CD4-positive, alpha-beta memory T cell (primary cell): Measurements from ENCODE around the gene PLA2G12A. TPM values are rescaled to one million over a fixed set of nuclear protein-coding genes. Genes with fewer than 3 reads are reported as not detected.

Source experiments
- CTCF ChIA-PET: fragments of 350-600 bp; sonication (Branson Sonifier 250); formaldehyde crosslinking; loops from one replicate; lab custom pipeline; 2021; ENCODE audit warnings: inconsistent platforms; ENCODE audit not compliant: partially characterized antibody; lab: Charles Lee
- POLR2A ChIA-PET: fragments of 350-600 bp; sonication (Branson Sonifier 250); formaldehyde crosslinking; loops from one replicate; lab custom pipeline; 2021; ENCODE audit not compliant: partially characterized antibody; lab: Charles Lee
- DNase-seq, 5 donors: peaks; one replicate each; pipeline versions ENCODE4 v3.0.0 to v3.0.0-alpha.2; 2020 to 2022; ENCODE audit warnings: mixed read lengths in 1 of 5
- H3K27ac ChIP-seq: one replicate; pipeline ENCODE4 v1.7.0; 2013; ENCODE audit warnings: low read depth, low read length
- H3K27me3 ChIP-seq: 2 replicates; pipeline ENCODE4 v1.7.0; 2013; ENCODE audit warnings: mild to moderate bottlenecking, low read length, moderate library complexity; ENCODE audit not compliant: insufficient read depth
- H3K36me3 ChIP-seq: 2 replicates; pipeline ENCODE4 v1.7.0; 2013; ENCODE audit warnings: mild to moderate bottlenecking, low read length, moderate library complexity; ENCODE audit not compliant: insufficient read depth
- H3K4me1 ChIP-seq: 2 replicates; pipeline ENCODE4 v1.7.0; 2013; ENCODE audit warnings: mild to moderate bottlenecking, low read length, moderate library complexity; ENCODE audit not compliant: insufficient read depth
- H3K4me3 ChIP-seq, 2 donors: one replicate each; pipeline ENCODE4 v1.7.0; 2013; ENCODE audit warnings: low read length in 2 of 2, mild to moderate bottlenecking in 1 of 2
- H3K9me3 ChIP-seq, 2 donors: one replicate each; pipeline ENCODE4 v1.7.0; 2013; ENCODE audit warnings: low read length in 2 of 2, control low read depth in 1 of 2; ENCODE audit not compliant: control insufficient read depth in 1 of 2
- H3K27ac Mint-ChIP-seq, 7 donors: one replicate each; pipeline ENCODE4 v1.8.0; 2020 to 2021; ENCODE audit warnings: mixed read lengths in 7 of 7, mild to moderate bottlenecking in 6 of 7, inconsistent platforms in 3 of 7, moderate library complexity in 3 of 7
- H3K27me3 Mint-ChIP-seq, 2 donors: one replicate each; pipeline ENCODE4 v1.8.0; 2020 to 2021; ENCODE audit warnings: mixed read lengths in 2 of 2
- H3K36me3 Mint-ChIP-seq, 2 donors: one replicate each; pipeline ENCODE4 v1.8.0; 2020 to 2021; ENCODE audit warnings: mixed read lengths in 2 of 2, inconsistent platforms in 1 of 2, mild to moderate bottlenecking in 1 of 2
- H3K4me1 Mint-ChIP-seq, 4 donors: one replicate each; pipeline ENCODE4 v1.8.0; 2020 to 2021; ENCODE audit warnings: mixed read lengths in 4 of 4, mild to moderate bottlenecking in 1 of 4
- H3K4me3 Mint-ChIP-seq, 8 donors: one replicate each; pipeline ENCODE4 v1.8.0; 2020 to 2021; ENCODE audit warnings: mixed read lengths in 8 of 8, mild to moderate bottlenecking in 7 of 8, moderate library complexity in 6 of 8, inconsistent platforms in 3 of 8
- H3K9me3 Mint-ChIP-seq, 8 donors: one replicate each; pipeline ENCODE4 v1.8.0; 2020 to 2021; ENCODE audit warnings: mixed read lengths in 8 of 8, mild to moderate bottlenecking in 5 of 8, inconsistent platforms in 3 of 8, moderate library complexity in 1 of 8
- intact Hi-C: fragments of 100-400 bp; cut with micrococcal nuclease; formaldehyde crosslinking; loops from one replicate; pipeline ENCODE4 v1.15.1; 2023
- polyA plus RNA-seq, 2 donors: library from polyadenylated mRNA; unstranded; fragments of 300-500 nt; fragmentation: Illumina TruSeq; gene quantifications; one replicate each; pipeline ENCODE4 v1.2.3, GENCODE V29; 2021
- total RNA-seq, 2 experiments: library from RNA; stranded (reverse); gene quantifications; one replicate each; pipeline ENCODE4 v1.2.3, GENCODE V29; 2021

Gene PLA2G12A
- total RNA-seq (10 to 100 TPM; 15.7 to 18.1 TPM), polyA plus RNA-seq (10 to 100 TPM; 33.1 to 64.8 TPM)

GRCh38 chr4:109729718-109730618, at the start of gene PLA2G12A:
Gene PLA2G12A (minus strand): TSS chr4:109730070. CDS start chr4:109729809, 261 bp downstream.
- intact Hi-C loops: loop anchor here (1.0 to 10.0 kb wide), 5 partner anchors 27 to 1735 kb away; partner anchors contain the start of genes CASP6, ELOVL6, GAR1 and SEC24B
- CTCF ChIA-PET: interaction anchor here (1.1 to 2.1 kb wide), 4 partner anchors 26 to 297 kb away, joined by 3 to 8 read pairs (median 6); partner anchors contain the start of genes CASP6 and SEC24B
- H3K4me3 ChIP-seq: peak within 1 kb of the TSS; percentile 58 to 94

GRCh38 chr4:109764789-109765402, 35.0 kb upstream of the PLA2G12A start:
- POLR2A ChIA-PET: no interaction called here
- Mint-ChIP-seq H3K27me3 (peaks cover 4 to 24% of the 10 kb centered on the region in 2 donors), H3K4me3 (no peak overlapping the region), H3K4me1 (no peaks in the 10 kb centered on the region), H3K36me3 (no peaks in the 10 kb centered on the region), H3K27ac (no peak overlapping the region), H3K9me3 (peaks cover 0 to 3% (median 0%) of the 10 kb centered on the region in 8 donors)
- CTCF ChIA-PET: interaction anchor here (1.1 kb wide), 1 partner anchor 32 kb away, joined by 3 read pairs; no protein-coding TSS in a partner anchor
- Histone ChIP-seq H3K9me3 (no peaks in the 10 kb centered on the region), H3K27me3 (no peaks in the 10 kb centered on the region), H3K27ac (no peak overlapping the region), H3K4me1 (no peaks in the 10 kb centered on the region), H3K36me3 (no peaks in the 10 kb centered on the region), H3K4me3 (no peak overlapping the region)
- DNase-seq: no peak
- intact Hi-C loops: no loop called here

More at GRCh38 chr4:109729718-109730618, at the start of gene PLA2G12A:
- Mint-ChIP-seq H3K27me3 (peaks cover 0 to 1% of the 10 kb centered on the region in 2 donors), H3K36me3 (peaks cover 13% of the 10 kb centered on the region in 2 donors), H3K27ac (peak within 1 kb of the TSS; percentile 73 to 94 (median 90)), H3K4me1 (peaks cover 18 to 32% (median 21%) of the 10 kb centered on the region in 4 donors), H3K4me3 (peak within 1 kb of the TSS; percentile 89 to 93 (median 91)), H3K9me3 (peaks cover 0 to 2% (median 0%) of the 10 kb centered on the region in 8 donors)
- no peaks in the 10 kb centered on the region for H3K27me3 ChIP-seq
- H3K4me1 ChIP-seq: peaks cover 18% of the 10 kb centered on the region
- POLR2A ChIA-PET: interaction anchor here (0.6 to 3.7 kb wide), 12 partner anchors 22 to 1110 kb away, joined by 3 to 23 read pairs (median 4); partner anchors contain the start of genes CASP6, GAR1, MCUB and RPL34
- no peaks in the 10 kb centered on the region for H3K36me3 ChIP-seq
- H3K9me3 ChIP-seq: no peaks in the 10 kb centered on the region
- peak within 1 kb of the TSS; percentile 72 for H3K27ac ChIP-seq
- peak; percentile 78 to 90 (median 87) for DNase-seq

DNA sequence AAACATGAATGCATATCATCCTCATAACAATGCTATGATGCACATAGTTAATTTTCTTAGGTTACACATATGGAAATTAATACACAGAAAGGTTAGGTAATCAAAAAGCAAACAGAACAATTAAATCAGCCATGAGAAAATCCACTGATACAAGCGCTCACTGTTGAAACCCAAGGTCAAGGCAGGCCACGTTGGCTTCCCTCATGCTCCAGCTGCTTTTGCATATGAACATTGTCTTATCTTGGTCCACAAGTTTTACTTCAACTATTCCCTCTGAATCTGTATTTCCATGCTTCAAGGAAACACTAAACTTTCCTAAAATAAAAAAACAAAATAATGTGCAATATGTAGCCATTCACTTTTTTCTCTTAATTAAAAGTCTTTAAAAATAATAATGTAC, 34.5 kb upstream of the PLA2G12A start:
- no peak for DNase-seq
- no peak overlapping the region for H3K4me3 Mint-ChIP-seq
- H3K9me3 Mint-ChIP-seq: peaks cover 0 to 3% (median 0%) of the 10 kb centered on the region in 8 donors
- Histone ChIP-seq H3K27ac (no peak overlapping the region), H3K27me3 (no peaks in the 10 kb centered on the region), H3K36me3 (no peaks in the 10 kb centered on the region), H3K4me3 (no peak overlapping the region), H3K9me3 (no peaks in the 10 kb centered on the region), H3K4me1 (no peaks in the 10 kb centered on the region)
- POLR2A ChIA-PET: no interaction called here
- H3K27me3 Mint-ChIP-seq: peaks cover 2 to 22% of the 10 kb centered on the region in 2 donors
- no peaks in the 10 kb centered on the region for H3K4me1 Mint-ChIP-seq
- CTCF ChIA-PET: no interaction called here
- H3K36me3 Mint-ChIP-seq: no peaks in the 10 kb centered on the region
- H3K27ac Mint-ChIP-seq: no peak overlapping the region
- intact Hi-C loops: no loop called here

DNA sequence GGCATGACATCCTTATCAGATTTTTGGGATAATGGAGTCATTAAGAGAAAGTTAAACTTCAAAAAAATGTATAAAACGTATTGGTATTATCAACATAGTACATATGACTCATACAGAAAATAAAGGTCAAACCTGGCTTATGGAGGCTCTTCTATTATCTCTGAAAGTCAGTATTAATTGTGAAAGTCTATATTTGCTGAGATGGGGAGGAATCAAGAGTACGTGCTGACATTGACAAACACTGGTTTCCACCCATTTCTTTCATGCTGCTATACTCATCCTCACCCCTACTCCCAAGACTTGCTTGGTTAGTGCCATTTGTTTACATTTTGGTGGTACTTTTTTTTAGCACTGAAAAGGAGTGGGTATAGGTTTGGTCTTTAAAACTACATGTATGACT, 30.8 kb upstream of the PLA2G12A start:
- Mint-ChIP-seq H3K9me3 (no peaks in the 10 kb centered on the region), H3K4me3 (no peak overlapping the region), H3K27ac (no peak overlapping the region), H3K4me1 (no peaks in the 10 kb centered on the region), H3K27me3 (peaks cover 6 to 16% of the 10 kb centered on the region in 2 donors), H3K36me3 (no peaks in the 10 kb centered on the region)
- ChIA-PET POLR2A (no interaction called here), CTCF (no interaction called here)
- H3K36me3 ChIP-seq: no peaks in the 10 kb centered on the region
- H3K9me3 ChIP-seq: no peaks in the 10 kb centered on the region
- no peaks in the 10 kb centered on the region for H3K27me3 ChIP-seq
- intact Hi-C loops: no loop called here
- no peak overlapping the region for H3K4me3 ChIP-seq
- no peak for DNase-seq
- H3K4me1 ChIP-seq: no peaks in the 10 kb centered on the region
- H3K27ac ChIP-seq: no peak overlapping the region

DNA sequence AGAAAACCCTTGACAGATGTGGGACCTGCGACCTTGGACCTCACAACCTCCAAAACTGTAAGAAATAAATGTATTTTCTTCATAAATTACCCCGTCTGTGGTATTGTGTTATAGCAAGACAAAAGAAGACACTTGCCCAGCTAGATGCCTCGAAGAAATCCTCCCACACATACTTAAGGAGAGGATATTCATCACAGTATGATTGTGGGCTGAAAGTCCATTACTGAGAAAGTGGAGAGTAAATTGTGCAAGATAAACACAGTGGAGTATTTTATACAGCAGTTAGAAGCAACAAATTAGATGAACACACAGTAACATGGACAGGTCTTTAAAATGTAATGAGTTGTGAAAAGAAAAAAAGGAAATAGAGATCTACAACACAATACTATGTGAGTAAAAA, 25.8 kb upstream of the PLA2G12A start:
- Histone ChIP-seq H3K27ac (no peak overlapping the region), H3K9me3 (no peaks in the 10 kb centered on the region), H3K4me3 (no peak overlapping the region), H3K4me1 (no peaks in the 10 kb centered on the region), H3K36me3 (no peaks in the 10 kb centered on the region), H3K27me3 (no peaks in the 10 kb centered on the region)
- Mint-ChIP-seq H3K4me3 (no peak overlapping the region), H3K9me3 (no peaks in the 10 kb centered on the region), H3K36me3 (no peaks in the 10 kb centered on the region), H3K27me3 (peaks cover 7 to 10% of the 10 kb centered on the region in 2 donors), H3K27ac (no peak overlapping the region), H3K4me1 (no peaks in the 10 kb centered on the region)
- no peak for DNase-seq
- intact Hi-C loops: no loop called here
- ChIA-PET POLR2A (no interaction called here), CTCF (no interaction called here)

DNA sequence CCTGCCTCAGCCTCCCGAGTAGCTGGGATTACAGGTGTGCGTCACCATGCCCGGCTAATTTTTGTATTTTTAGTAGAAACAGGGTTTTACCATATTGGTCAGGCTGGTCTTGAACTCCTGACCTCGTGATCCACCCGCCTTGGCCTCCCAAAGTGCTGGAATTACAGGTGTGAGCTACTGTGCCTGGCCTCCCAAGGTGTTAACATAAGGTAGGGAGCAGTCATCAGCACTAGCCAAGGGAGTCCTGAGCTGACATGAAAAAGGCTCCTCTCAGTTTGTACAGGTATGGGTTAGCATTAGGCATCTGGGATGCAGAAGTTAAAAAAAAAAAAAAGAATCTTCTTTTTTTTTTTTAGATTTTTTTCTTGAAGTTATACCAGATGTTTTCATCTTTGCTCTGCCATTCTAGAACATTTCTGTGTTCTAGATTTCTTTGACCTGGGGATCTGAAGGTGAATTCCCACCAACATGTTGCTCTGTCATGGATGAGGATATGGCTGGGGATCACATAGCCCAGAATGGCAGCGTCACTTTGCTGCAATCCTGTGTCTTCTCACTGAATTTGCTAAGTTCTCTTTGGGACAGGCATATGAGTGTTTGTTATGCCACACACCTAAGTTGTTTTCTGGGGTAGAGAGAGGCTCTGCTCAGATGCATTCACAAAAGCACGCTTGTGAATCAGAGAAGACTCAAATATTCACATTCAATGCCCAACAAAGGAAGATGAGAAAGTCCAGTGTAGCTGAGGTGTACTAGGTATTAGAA, 24.4 kb upstream of the PLA2G12A start:
- H3K4me3 ChIP-seq: no peak overlapping the region
- ChIA-PET CTCF (interaction anchor here (0.6 kb wide), 1 partner anchor 954 kb away, joined by 3 read pairs; no protein-coding TSS in a partner anchor), POLR2A (interaction anchor here (0.8 to 1.0 kb wide), 2 partner anchors 51 to 194 kb away, joined by 3 read pairs; partner anchors contain the start of genes CASP6 and MCUB)
- no peaks in the 10 kb centered on the region for H3K36me3 ChIP-seq
- H3K4me1 ChIP-seq: no peaks in the 10 kb centered on the region
- H3K36me3 Mint-ChIP-seq: no peaks in the 10 kb centered on the region
- no peaks in the 10 kb centered on the region for H3K4me1 Mint-ChIP-seq
- H3K27me3 ChIP-seq: no peaks in the 10 kb centered on the region
- DNase-seq: peak in 2 of 5 donors; percentile 9 to 22
- peak overlapping the region in 1 of 8 donors; percentile 64 for H3K4me3 Mint-ChIP-seq
- H3K9me3 Mint-ChIP-seq: no peaks in the 10 kb centered on the region
- peak overlapping the region in 2 of 7 donors; percentile 47 to 77 for H3K27ac Mint-ChIP-seq
- H3K9me3 ChIP-seq: no peaks in the 10 kb centered on the region
- no peak overlapping the region for H3K27ac ChIP-seq
- intact Hi-C loops: no loop called here
- H3K27me3 Mint-ChIP-seq: peaks cover 6 to 10% of the 10 kb centered on the region in 2 donors
